ENCODE measurements around the gene IRF2BP2.

IRF2BP2 gene

GRCh38 chr1:234570329-234571120, 39.5 kb downstream of the IRF2BP2 start:
- TF ChIP-seq ATF2 (tag by site-specific recombination; IDR thresholded peaks at IDR 0.05; ENCODE audit: low read depth) (no peak), ZBTB21 (tag by site-specific recombination; IDR thresholded peaks at IDR 0.05) (peak; percentile 52; the same call in 1 of the 2 replicates), ZNF558 (tag by site-specific recombination; IDR thresholded peaks at IDR 0.05) (0 out of 2 replicates have a peak, but pooled peaks have one; percentile 12), ZBTB48 (tag by site-specific recombination; IDR thresholded peaks at IDR 0.05) (peak; percentile 46; the same call in 1 of the 2 replicates), SP7 (tag by site-specific recombination; IDR thresholded peaks at IDR 0.05) (no peak), ZNF629 (tag by site-specific recombination; IDR thresholded peaks at IDR 0.05) (peak; percentile 27; the same call in 1 of the 2 replicates)
- CTCF ChIA-PET = no interaction called here
- Histone ChIP-seq H3K4me3 (ENCODE audit: low read depth, low read length) (no peak overlapping the region), H3K27ac (ENCODE audit: extremely low read depth, low read depth, low read length) (no peak overlapping the region), H3K36me3 (ENCODE audit: control insufficient read depth in 2 of 2, insufficient read depth in 1 of 2, low read length in 2 of 2) (no peaks in the 10 kb centered on the region), H3K9me3 (ENCODE audit: control insufficient read depth, insufficient read depth, low read depth, low read length) (no peaks in the 10 kb centered on the region), H3K4me1 (ENCODE audit: control insufficient read depth, insufficient read depth, low read length) (0 out of 2 replicates have a peak, but pooled peaks cover 3% of the 10 kb centered on the region)
- POLR2A ChIA-PET = no interaction called here

GRCh38 chr1:234568345-234568744, 41.6 kb downstream of the IRF2BP2 start:
- no peak overlapping the region for H3K27ac ChIP-seq (ENCODE audit: extremely low read depth, low read depth, low read length)

GRCh38 chr1:234565132-234565531, 44.8 kb downstream of the IRF2BP2 start:
- POLR2A ChIA-PET = interaction anchor here (0.6 to 1.5 kb wide), 3 partner anchors 11 to 35 kb away, joined by 3 read pairs; no protein-coding TSS in a partner anchor
- H3K4me1 ChIP-seq (ENCODE audit: control insufficient read depth, insufficient read depth, low read length) = peaks cover 14% of the 10 kb centered on the region
- H3K9me3 ChIP-seq (ENCODE audit: control insufficient read depth, insufficient read depth, low read depth, low read length) = no peaks in the 10 kb centered on the region
- CTCF ChIA-PET = interaction anchor here (0.5 to 1.7 kb wide), 5 partner anchors 9 to 66 kb away, joined by 3 to 6 read pairs (median 3); no protein-coding TSS in a partner anchor
- H3K36me3 ChIP-seq (ENCODE audit: control insufficient read depth in 2 of 2, insufficient read depth in 1 of 2, low read length in 2 of 2) = no peaks in the 10 kb centered on the region
- no peak overlapping the region for H3K27ac ChIP-seq (ENCODE audit: extremely low read depth, low read depth, low read length)
- no peak overlapping the region for H3K4me3 ChIP-seq (ENCODE audit: low read depth, low read length)
- TF ChIP-seq REST (tag by site-specific recombination; IDR thresholded peaks at IDR 0.05) (peak; percentile 52), REPIN1 (tag by site-specific recombination; IDR thresholded peaks at IDR 0.05; ENCODE audit: low read depth) (no peak)

More at GRCh38 chr1:234568345-234568744, 41.6 kb downstream of the IRF2BP2 start:
- TF ChIP-seq ATF2 (tag by site-specific recombination; IDR thresholded peaks at IDR 0.05; ENCODE audit: low read depth) = peak; percentile 66; the same call in 1 of the 2 replicates
- no peak for TF ChIP-seq ZNF433 (tag by site-specific recombination; IDR thresholded peaks at IDR 0.05; ENCODE audit: low read depth)
- Histone ChIP-seq H3K4me3 (ENCODE audit: low read depth, low read length) (no peak overlapping the region), H3K36me3 (ENCODE audit: control insufficient read depth in 2 of 2, insufficient read depth in 1 of 2, low read length in 2 of 2) (no peaks in the 10 kb centered on the region), H3K9me3 (ENCODE audit: control insufficient read depth, insufficient read depth, low read depth, low read length) (no peaks in the 10 kb centered on the region), H3K4me1 (ENCODE audit: control insufficient read depth, insufficient read depth, low read length) (peaks cover 14% of the 10 kb centered on the region)
- CTCF ChIA-PET = interaction anchor here (0.7 kb wide), 1 partner anchor 936 kb away, joined by 3 read pairs; the partner anchor contains the start of gene B3GALNT2
- POLR2A ChIA-PET = no interaction called here

Data from HEK293 (cell line).